ENCODE data around the gene GTPBP4. TPM values are rescaled to one million over a fixed set of nuclear protein-coding genes. Genes with fewer than 3 reads are reported as not detected.

Gene GTPBP4
- polyA plus RNA-seq, 3 donors: 17.3 to 52.3 (median 23.1) TPM

GRCh38 chr10:964321-964987 is 23.8 kb upstream of the GTPBP4 start:
- no peak overlapping the region for H3K27ac ChIP-seq (ENCODE audit: low read depth, low read length)
- WGBS, 3 donors: 59 to 72% (median 69%) methylated on average over 15 of the region's 15 CpGs

GRCh38 chr10:964988-965417 is 23.2 kb upstream of the GTPBP4 start:
- no peak overlapping the region for H3K27ac ChIP-seq (ENCODE audit: low read depth, low read length)
- 87 to 94% (median 91%) methylated on average over 20 of the region's 20 CpGs for WGBS, 3 donors

DNA sequence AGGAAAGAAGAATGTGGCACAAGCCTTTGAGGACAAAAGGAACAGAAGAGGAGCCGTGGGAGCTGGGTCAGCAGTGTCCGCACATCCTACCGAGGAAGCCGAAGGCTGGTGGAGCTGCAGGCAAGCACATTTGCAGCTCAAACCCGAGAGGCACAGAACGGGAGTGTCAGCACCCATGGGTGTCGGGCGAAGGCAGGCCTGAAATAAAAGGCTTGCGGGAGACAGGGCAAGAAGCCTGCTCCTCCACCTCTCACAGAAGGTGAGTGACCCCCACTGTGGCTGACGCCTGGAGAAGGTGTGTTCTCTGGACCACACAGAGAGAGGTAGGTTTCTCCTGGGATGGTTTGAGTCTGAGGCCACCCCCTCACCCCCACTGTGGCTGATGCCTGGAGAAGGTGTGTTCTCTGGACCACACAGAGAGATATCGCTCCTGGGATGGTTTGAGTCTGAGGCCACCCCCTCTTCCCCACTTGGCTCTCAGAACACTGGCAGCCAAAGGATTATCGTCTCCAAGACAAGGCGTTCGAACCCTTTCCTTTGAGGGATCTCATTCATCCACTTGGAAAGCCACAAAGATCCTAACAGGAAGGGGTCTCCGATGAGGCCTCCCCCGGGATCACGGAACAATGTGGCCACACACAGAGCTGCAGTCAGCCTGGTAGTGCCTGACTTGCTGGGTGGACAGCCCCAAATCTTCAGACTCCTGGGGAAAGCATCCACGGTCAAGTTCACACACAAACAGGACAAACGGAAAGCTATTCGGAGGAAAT is 21.6 kb upstream of the GTPBP4 start:
- no peak overlapping the region for H3K27ac ChIP-seq (ENCODE audit: low read depth, low read length)

GRCh38 chr10:968546-969199 is 19.6 kb upstream of the GTPBP4 start:
- no peak overlapping the region for H3K27ac ChIP-seq (ENCODE audit: low read depth, low read length)
- WGBS, 3 donors: 72 to 78% (median 76%) methylated on average over 17 of the region's 17 CpGs

More for the DNA sequence above, 21.6 kb upstream of the GTPBP4 start:
- WGBS, 3 donors: 85 to 88% (median 87%) methylated on average over 20 of the region's 20 CpGs

DNA sequence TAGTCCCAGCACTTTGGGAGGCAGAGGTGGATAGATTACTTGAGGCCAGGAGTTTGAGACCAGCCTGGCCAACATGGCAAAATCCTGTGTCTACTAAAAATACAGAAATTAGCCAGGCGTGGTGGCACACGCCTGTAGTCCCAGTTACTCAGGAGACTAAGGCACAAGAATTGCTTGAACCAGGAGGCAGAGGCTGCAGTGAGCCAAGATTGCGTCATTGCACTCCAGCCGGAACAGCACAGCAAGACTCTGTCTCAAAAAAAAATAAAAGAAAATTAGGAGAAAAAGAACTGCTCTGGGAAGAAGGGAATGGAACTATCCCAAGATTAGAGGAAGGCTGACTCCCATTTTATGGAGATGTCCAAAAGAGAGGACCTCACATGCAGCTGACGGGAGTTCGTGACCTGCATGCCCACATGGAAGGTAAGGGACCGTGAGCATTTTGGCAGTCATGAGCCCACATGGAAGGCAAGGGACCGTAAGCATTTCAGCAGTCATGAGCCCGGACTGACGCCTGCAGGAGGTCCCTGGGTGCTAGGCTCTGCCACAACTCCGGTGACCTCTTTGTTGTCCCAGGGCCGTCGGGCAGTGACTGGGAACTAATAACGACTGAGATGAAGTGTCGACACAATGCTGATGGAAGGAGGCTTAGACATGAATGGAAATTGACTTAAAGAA is 18.6 kb upstream of the GTPBP4 start:
- WGBS, 3 donors: 70 to 83% (median 83%) methylated on average over 15 of the region's 15 CpGs
- H3K27ac ChIP-seq (ENCODE audit: low read depth, low read length): no peak overlapping the region

- 12 to 45% (median 40%) methylated on average over 14 of the region's 14 CpGs for WGBS, 3 donors
These were observed 17.7 kb upstream of the GTPBP4 start for GRCh38 chr10:970311-971149.

GRCh38 chr10:971150-971542 is 17.1 kb upstream of the GTPBP4 start:
- no peak overlapping the region for H3K27ac ChIP-seq (ENCODE audit: low read depth, low read length)
- WGBS, 3 donors: 10 to 26% (median 25%) methylated on average over 4 of the region's 4 CpGs

More at GRCh38 chr10:970311-971149, 17.7 kb upstream of the GTPBP4 start:
- H3K27ac ChIP-seq (ENCODE audit: low read depth, low read length): no peak overlapping the region

DNA sequence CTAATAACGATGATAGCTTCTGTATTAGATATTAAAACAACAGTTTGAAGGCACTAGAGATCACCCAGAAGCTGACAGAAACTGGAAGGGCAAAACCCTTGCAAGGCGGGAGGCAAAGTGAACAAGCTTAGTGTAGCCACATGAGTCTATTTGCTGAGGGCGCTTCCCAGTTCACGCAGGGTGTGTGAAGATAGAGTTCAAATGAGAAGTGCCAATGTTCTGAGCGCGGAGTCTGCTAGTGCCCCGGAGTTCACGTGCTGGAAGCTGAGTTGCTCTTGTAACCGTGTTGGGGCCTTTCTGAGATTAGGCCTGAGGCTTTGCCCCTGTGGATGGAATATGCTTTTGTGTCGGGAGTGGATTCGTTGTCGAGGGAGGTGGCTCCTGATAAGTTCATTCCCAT is 16.6 kb upstream of the GTPBP4 start:
- no peak overlapping the region for H3K27ac ChIP-seq (ENCODE audit: low read depth, low read length)
- 71 to 80% (median 80%) methylated on average over 12 of the region's 12 CpGs for WGBS, 3 donors

GRCh38 chr10:972763-973162 is 15.5 kb upstream of the GTPBP4 start:
- 86 to 87% (median 86%) methylated on average over 8 of the region's 8 CpGs for WGBS, 3 donors

GRCh38 chr10:974038-974784 is 14.0 kb upstream of the GTPBP4 start:
- no peak overlapping the region for H3K27ac ChIP-seq (ENCODE audit: low read depth, low read length)
- WGBS, 3 donors: 49 to 80% (median 78%) methylated on average over 20 of the region's 20 CpGs

More at GRCh38 chr10:972763-973162, 15.5 kb upstream of the GTPBP4 start:
- H3K27ac ChIP-seq (ENCODE audit: low read depth, low read length): no peak overlapping the region

- WGBS, 3 donors: 81 to 87% (median 83%) methylated on average over 5 of the region's 5 CpGs
- H3K27ac ChIP-seq (ENCODE audit: low read depth, low read length): no peak overlapping the region
These were observed 13.5 kb upstream of the GTPBP4 start for GRCh38 chr10:974785-975074.

- no peak overlapping the region for H3K27ac ChIP-seq (ENCODE audit: low read depth, low read length)
- 93 to 97% (median 94%) methylated on average over 22 of the region's 22 CpGs for WGBS, 3 donors
These were observed 11.9 kb upstream of the GTPBP4 start for GRCh38 chr10:976316-976715.

- no peak overlapping the region for H3K27ac ChIP-seq (ENCODE audit: low read depth, low read length)
- 88 to 98% (median 93%) methylated on average over 2 of the region's 2 CpGs for WGBS, 3 donors
These were observed 9.3 kb upstream of the GTPBP4 start for GRCh38 chr10:978826-979421.

DNA sequence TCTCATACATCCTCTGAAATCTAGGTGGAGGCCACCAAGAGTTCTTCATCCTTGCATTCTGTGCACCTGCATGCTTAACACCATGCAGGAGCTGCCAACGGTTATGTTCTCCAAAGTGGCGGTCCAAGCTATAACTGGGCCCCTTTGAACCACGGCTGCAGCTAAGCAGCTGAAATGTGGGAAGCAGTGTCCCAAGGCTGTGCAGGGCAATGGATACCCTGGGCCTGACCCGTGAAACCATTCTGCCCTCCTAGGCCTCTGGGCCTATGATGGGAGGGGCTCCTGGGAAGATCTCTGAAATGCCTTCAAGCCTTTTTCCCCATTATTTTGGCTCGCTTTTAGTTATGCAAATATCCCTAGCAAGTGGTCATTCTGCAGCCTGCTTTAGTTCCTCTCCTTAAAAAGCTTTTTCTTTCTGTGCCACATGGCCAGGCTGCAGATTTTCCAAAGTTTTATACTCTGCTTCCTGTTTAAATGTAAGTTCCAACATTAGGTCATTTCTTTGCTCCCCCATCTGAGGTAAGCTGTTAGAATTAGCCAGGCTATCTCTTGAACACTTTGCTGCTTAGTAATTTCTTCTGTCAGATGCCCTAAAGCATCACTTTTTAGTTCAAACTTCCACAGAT is 7.7 kb upstream of the GTPBP4 start:
- WGBS, 3 donors: 95 to 98% (median 98%) methylated on average over 5 of the region's 5 CpGs
- H3K27ac ChIP-seq (ENCODE audit: low read depth, low read length): no peak overlapping the region

DNA sequence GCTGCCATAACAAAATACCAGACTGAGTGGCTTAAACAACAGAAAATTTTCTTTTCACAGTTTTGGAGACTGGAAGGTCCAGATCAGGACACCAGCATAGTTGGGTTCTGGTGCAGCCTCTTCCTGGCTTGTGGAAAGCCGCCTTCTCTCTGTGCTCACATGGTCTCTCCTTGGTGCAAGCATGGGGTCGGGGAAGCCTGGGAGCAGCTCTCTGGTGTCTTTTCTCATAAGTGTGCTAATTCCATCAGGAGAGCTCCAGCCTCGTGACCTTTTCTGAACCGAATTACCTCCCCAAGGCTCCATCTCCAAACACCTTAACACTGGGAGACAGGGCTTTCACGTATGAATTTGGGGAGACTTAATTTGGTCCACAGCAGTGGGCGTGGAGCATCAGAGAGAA is 4.8 kb upstream of the GTPBP4 start:
- WGBS, 3 donors: 93 to 95% (median 94%) methylated on average over 6 of the region's 6 CpGs
- H3K27ac ChIP-seq (ENCODE audit: low read depth, low read length): no peak overlapping the region

DNA sequence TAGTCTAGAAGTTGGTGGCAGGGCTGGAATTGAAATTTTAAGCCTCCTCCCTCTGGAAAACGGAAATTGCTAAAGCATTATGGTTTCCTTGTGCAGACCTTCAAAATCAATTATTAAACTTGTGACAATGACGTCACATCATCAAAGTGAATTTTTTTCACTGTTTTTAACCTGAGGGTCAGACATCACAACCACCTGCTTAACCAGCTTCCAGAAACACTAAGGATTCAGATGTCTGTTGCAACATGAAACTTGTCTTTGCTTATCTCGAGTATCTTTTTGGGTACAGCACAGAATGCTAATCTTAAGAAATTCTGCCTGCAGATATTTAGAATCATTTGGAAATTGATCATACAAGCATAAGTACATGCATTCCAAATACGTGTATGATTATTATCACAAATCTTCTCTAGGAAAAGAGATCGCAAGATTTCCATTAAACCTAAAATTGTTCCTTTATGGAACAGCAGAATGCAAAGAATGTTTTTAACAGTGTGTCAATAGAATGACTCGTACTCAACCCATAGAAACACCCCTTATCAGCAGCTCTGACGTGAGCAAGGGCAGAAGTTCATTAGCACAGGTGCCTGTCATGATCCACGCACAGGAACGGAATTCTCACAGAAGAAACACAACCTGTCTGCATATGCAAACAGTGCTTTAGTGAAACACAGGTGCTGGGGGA is 4.1 kb upstream of the GTPBP4 start:
- H3K27ac ChIP-seq (ENCODE audit: low read depth, low read length): no peak overlapping the region
- 48 to 89% (median 86%) methylated on average over 9 of the region's 9 CpGs for WGBS, 3 donors
